Hepatic stellate cell (primary cell): ENCODE data around the gene PLXDC2.

ENCODE experiments used
- DNase-seq: peaks from one replicate; pipeline ENCODE4 v3.0.0; 2011; ENCODE audit warnings: low spot score

The PLXDC2 gene

DNA sequence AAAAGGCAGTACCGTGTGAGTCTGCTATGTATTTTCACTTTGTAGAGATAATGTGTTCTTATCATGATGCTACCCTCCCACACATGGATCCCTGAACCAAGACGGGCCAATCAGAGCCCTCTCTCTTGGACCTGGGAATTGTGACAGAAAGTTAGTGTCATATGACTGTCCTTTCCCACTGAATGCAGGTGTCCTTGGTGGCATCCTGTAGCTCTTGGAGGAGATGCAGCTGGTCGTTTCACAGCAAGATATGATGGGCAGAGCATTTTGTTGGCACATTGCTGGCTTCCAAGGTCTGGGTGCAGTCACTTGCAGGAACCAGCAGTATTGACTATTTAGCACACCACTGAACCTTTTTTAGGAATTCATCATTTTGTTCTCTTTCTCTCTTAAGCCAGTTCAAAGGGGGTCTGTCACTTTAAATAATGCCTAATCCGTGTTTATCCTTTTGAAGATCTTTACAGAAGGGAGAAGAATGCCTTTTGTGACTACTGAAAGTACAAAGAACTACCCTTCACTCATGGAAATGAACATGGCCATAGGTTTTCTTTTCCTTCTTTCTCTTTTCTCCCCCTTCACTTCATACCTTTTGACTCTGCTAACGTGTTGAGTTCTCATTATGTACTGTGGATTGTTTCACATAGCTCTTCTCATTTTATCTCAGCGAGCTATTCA is 125.1 kb downstream of the PLXDC2 start:
- no peak for DNase-seq

DNA sequence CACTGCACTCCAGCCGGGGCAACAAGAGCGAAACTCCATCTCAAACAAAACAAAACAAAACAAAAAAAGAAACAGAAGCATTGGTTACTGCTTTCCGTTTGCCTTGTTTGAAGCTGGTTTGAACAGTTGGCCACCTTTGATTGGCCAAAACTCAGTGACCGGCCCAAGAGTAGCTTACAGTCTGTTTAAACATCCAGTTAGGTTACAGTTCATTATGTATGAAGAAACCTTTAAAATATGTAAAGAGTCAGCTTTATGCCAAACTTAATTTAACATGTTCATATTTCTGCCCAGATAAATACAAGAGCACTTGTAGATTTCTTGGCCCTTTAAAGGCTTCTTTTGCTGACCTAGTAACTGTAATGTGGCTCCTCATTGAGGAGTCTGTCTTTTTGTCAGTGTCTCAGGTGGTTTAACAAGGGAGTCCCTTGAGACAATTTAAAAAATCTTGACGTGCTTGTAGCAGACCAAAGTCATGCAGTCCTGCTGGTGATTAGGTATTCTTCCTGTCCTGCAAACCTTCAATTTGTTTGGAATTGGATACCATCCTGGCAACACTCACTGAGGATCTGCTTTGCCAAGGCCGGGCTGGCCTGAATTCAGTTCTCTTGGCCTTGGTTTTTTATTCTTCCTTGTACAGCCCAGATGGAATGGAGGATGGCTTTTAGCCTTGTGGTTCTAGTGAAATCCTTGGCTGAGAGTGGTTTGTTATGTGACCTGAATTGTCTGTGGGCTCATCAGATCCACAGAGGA is 128.9 kb downstream of the PLXDC2 start:
- DNase-seq = no peak

DNA sequence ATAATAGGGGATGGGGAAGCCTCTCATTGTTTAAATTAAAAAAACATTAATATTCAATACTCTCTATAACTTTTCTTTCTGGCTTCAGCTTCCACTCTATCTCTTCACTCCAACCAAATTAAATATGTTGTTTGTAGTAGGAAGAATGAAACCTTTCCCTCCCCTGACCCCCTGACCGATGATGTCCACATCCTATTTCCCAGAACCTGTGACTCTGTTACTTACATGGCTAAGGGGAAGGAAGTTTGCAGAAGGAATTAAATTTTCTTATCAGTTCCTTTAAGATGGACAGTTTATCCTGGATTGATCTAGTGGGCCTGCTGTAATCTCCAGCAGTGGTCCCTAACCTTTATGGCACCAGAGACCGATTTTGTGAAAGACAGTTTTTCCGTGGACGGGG is 130.0 kb downstream of the PLXDC2 start:
- no peak for DNase-seq

DNA sequence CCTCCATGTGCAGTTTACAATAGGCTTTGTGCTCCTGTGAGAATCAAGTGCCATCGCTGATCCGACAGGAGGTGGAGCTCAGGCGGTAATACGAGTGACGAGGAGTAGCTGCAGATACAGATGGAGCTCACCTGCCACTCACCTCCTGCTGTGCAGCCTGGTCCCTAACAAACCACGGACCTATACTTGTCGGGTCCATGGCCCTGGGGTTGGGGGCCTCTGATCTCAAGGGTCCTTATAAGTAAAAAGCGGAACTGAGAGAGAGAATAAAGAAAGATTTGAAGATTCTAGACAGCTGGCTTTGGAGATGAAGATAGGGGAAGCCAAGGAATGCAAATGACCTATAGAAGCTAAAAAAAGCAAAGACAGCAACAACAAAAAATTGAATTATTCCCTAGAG is 130.6 kb downstream of the PLXDC2 start:
- no peak for DNase-seq

DNA sequence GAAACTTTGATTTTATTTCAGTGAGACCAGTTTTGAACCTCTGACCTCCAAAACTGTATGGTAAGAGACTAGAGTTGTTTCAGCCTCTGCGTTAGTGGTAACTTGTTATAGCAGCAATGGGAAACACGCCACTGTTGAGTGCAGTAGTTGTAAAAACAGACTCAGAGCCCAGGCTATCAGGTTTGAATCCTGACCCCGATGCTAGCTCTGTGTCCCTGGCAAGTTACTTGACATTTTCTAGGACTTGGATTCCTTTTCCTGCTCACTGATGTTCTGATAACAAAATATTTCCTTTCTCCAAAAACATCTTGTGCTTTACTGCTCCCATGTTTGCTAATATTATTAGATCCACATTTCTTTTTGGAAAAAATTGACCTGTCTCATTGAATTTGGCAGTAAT is 131.0 kb downstream of the PLXDC2 start:
- no peak for DNase-seq

DNA sequence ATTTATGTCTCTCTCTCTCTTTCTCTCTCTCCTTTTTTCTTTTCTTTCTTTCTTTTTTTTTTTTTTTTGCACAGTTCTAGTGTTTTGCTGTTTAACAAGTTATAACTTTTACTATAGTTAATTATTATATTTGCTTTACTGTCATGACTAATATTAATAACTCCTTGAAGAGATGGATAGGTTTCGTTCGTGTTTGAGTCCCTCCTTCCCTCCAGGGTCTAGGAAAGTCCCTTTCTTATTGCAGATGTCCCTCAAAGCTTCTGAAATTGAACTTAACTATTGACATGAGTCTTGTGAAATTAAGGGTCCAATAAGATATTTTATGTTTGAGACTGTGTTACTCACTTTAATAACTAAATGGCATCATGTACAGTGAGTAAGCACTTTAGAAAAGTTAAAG is 131.4 kb downstream of the PLXDC2 start:
- DNase-seq = no peak

DNA sequence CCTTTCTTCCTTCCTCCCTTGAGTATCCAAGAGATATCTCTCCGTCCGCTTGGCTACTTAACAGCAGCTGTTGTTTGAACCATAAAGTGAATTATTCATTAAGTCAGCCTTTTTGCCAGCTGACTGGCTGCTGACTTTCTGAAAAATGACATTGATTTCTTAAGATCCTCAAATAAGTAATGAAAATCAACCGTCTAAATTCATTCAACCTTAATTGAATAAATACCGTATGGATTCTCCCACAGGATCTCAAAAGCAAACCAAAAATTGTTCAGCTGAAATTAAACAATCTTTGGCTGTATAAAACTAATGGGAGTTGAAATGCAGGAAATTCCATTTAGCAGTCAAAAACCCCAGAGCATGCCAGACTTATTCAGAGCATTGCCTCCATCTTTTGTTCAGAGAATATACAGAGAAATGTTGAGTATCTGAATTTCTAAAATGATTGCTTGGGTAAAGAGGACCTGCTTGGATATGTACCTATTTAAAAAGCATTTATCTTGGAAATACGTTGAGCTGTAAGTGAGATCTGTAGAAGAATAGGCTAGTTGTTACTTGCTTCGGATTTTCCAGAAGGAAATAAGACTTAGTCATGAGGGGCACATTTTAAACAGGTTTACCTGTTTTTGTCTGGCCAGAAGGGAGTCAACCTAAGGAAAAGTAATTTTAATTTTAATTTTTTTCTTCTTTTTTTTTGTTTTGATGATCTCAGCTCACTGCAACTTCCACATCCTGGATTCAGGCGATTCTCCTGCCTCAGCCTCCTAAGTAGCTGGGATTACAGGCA is 136.2 kb downstream of the PLXDC2 start:
- DNase-seq = no peak

DNA sequence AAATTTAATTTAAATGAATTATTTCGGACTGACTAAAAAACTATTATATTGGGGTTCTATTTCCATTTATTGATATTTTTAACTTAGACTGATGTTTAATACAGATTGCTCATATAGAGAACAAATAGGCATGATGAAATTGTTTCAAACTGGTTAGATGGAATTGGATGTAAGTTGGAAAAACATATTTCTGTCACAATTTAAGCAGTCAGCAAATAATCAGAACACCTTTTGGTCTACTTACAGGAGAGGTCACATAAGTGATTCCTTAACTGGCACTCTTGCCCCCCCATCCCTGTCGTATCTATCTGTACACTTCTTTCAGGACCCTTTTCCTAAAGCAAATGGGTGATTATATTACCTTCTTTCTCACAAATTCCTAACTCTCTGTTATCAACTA is 138.4 kb downstream of the PLXDC2 start:
- no peak for DNase-seq

DNA sequence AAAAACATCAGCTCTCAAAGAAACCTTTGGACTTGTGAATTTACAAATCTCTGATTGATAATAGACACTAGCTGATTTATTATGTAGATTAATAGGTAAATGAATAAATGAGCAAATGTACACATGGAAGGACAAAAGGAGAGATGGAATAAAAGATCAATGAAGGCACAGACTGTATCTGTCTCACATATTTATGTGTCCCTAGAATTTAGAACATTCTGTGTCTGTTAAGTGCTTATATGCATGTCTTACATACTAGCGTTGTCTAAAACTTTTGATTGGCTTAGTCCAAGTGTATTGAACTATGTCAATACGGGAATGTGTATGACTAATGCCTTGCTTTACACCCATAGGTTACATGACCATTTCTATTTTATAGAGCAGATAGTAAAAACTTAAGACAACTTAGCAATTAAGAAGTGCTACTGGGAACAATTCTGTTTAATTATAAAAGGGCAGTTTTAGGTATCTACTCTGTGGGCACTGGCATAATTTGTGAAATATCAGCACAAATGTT is 140.3 kb downstream of the PLXDC2 start:
- no peak for DNase-seq

DNA sequence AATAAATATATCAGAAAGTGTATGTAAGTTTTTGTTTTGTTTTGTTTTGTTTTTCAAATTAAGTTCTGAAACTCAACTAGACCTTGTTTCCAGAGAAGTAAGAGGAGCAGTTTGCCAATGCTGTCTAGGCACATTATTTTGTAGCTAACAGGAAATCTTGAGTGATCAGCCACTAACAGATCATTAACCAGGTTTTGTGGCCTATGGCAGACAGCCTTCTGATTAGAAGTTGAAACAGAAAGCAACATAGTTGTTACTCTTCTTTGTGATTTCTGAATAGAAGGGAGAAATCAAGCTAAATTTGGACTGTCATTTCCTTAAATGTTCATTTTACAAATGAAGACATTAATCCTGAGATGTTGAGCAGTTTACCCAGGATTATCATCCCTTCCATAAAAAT is 142.6 kb downstream of the PLXDC2 start:
- no peak for DNase-seq

DNA sequence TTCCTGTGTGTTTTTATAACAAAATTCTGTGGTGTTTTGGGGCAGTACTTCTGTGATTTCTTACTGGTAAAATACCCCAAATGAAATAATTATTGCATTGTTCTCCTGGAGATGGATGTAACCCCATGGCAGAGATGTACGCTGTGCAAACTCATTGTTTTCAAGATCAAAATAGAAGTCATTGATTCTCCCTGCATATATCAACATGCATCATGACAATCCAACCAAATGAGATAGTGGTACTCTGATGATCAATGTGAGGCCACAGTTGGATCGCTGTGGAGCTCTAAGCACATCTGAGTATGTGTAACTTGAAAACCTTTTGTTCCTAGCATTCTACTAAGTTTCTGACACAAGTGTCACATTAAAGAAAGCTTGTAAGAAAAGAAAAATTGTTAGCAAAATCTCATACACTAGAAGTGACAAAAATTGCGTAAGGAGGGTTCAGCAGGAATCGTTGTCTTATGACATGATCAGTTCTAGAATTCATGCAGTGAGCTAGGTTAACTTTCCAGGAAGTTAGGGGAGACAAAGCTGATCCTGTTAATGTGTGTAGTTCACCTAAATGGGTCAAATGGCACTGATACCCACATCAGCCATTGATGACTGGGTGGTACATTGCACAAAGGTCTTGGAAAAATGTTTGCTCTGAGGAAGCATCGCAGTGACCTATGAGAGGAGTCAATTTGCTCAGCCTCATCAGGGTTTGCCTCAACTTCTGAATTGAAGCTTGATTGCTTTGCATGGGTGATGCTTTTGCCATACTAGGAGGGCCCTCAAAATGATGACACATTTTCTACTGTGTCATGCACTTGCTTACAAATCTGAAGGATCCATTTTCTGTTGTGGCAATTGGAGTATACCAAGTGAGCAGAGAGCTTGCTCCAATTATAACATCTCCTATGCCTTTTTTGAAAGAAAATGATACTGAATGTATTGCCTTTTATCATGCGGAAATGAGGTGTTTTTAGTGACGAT is 145.1 kb downstream of the PLXDC2 start:
- DNase-seq = no peak

DNA sequence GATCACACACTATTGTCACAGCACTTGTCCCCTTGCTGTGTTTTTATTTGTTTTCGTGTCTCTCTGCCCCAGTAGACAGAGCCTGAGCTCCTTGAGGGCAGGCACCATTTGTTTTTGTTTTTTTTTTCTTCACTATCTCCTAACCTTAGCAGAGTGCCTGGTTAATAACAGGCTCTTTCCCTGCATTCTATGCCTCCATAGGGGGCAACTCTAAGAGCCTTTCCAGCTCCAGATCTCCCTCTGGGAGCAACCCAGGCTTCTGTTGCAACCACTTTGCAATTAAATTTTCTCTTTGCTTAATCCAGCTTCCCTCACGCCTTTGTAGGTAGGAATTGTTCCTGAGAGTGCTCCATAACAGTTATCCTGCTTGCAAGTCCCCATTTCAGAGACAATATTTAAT is 148.4 kb downstream of the PLXDC2 start:
- no peak for DNase-seq

DNA sequence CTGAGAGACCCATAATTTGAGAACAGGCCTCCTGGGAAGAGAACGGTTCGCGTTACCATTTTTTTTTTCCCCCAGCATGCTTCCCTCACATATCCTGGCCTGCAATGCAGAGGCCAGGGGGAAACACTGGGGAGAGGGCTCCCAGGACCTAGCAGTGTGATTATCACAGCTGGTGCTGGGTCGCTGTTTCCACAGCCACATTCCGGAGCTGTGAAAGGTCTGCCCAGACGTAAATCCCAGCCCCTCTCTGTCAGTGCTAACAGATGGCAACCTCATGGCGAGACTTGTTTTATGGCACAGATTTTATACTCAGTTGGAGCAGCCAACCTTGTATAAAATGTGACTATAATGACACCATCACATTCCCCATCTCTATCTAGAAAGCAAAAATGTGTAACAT is 150.5 kb downstream of the PLXDC2 start:
- DNase-seq = no peak

DNA sequence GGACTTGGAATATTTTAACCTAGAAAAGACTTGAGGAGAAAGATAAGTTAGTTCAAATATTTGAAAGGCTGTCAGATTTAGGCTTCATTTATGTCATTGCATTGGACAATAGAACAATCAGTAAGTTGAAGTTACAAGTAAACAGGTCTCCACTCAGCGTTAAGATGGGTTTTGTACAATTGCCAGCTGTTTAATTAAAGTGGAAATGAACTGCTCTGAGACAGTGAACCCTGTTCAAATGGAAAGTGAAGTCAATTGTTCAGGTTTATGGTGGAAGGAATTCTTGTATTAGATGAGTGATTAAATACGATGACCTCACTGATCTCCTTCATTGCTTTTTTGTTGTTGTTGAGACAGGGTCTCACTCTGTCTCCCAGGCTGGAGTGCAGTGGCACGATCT is 151.7 kb downstream of the PLXDC2 start:
- no peak for DNase-seq

DNA sequence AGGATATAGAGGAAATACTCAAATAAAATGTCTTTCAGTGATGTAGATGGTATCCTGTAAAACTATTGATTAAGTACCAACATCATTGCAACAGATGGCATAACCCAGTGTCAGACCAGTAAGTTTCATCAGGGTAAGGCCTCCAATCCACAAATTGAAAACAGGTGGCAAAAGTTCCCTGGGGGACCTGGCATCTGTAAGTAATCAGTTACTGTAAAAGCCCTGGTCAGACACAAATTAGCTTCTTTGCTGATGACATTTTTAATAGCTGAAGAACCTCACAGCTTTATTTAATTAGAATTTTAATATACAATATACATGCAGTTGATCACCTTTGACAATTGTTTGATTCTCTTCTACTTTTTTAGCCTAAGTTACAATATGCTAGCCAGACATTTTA is 152.5 kb downstream of the PLXDC2 start:
- DNase-seq = no peak

DNA sequence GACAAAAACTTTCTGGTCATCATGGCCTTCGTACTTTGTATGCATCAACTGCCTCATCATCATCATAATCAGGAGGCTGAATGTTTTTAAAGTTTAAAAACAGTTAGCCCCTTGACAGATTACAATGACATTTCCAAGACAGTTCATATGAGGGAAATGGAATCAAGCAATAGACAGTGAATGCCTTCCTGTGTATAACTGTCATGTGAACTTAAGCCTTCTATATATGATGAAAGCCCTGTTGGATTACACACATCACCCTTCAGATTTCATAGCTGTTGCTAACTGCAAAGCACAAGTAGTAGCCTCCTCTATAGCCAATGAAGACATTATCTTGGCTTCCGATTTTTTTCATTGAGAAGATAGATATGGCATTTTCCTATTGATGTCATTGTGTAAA is 154.0 kb downstream of the PLXDC2 start:
- no peak for DNase-seq

DNA sequence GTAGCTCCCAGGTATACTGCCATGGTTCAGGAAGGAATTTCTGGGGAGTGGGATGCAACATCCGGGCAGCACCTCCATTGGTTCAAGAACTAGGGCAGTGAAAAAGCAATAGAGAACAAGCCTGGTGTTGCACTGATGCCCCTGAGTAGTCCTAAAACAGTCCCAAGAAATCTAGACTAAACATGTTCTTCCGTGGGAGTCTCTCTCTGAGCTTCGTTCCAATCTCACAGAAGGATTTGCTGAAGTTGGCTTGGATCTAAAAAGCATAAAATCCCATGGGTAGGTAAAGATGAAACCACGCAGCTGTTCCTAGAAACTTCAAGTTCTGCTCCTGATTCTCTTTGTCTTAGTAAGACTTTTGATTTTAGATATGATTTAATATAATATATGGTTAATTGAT is 154.5 kb downstream of the PLXDC2 start:
- no peak for DNase-seq

DNA sequence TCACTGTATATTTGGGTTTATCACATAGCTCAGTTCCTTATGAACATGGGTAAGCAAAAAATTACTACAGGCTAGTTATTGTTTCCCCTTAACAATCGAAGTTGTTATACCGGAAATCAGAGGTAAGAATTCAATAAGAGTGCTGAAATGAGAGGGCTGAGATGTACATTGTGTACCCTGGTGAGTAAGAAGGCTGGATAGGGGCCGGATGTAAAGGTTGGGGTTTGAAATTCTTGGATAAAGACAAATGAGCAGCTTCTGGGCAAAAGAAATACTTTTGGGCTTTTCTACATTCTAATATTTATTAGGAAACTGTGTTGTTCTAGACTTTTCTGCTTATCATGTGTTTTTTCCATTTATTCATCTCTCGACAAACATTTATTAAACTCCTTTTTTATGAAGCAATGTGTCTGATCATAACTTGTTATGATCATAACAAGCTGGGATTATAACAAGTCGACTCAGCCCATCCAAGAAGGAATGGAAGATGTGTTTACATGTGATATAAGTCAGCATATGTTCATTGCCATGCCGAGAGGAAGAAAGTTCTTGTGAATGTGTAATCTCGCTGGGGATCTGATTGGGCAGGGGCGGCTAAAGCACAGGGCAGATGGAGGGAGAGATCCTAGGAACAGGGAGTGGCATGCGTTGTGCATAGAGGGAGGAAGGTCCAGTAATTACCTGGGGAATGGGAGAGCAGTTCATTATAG is 155.3 kb downstream of the PLXDC2 start:
- DNase-seq = no peak

DNA sequence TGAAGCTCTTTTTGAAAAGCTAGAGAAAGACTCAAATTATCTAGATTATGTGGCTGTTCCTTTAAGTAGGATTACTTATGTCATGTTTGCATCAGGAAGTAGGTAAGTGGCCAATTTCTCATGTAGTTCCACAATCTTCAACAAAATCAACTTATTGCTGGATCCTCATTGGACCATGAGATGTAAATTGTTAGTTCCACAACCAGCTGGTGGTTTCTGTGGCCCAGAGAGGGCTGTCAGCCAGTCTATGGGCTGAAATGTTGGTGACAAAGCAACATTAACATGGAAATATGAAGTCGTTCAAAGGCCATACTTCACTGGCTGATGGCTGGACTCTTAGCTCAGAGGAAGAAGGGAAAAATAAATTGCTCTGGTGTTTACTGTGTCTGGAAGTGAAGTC is 157.9 kb downstream of the PLXDC2 start:
- DNase-seq = no peak

DNA sequence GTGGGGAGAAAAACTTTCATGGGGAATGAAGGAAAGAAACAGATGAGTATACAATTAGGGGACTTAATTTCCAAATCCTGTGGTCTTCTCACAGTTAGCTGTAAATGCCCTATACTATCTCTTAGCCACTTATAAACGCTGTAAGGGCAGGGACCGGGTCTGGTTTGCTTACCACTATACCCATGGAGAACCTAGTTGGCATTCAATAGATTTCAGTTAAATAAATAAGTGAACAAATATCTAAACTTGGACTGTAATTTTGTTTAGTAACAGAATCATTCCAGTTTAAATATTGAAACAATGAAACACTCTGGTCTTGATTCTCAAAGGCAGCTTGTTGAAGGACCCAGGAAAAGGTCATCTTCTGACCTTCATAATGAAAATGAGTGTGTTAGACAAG is 158.3 kb downstream of the PLXDC2 start:
- DNase-seq = no peak

DNA sequence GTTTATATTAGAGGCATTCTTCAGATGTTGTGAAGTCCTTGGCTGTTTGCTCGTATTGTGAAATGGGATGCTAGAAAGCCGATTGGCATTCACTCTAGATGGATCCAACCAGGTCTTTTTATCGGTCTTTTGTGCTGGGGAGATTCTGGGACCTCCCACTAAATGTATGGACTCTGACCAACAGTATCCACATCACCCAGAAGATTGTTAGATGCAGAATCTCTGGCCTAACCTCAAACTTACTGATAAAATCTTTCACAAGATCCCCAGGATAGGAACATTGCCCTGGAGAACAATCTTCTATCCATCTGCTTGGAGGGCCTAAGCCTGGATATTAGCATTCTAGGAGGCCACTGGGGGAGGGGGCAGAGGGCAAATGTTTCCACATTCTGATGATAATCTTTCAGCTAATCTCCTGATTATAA is 160.9 kb downstream of the PLXDC2 start:
- no peak for DNase-seq
